ENCODE results near the gene APP.

APP gene

DNA sequence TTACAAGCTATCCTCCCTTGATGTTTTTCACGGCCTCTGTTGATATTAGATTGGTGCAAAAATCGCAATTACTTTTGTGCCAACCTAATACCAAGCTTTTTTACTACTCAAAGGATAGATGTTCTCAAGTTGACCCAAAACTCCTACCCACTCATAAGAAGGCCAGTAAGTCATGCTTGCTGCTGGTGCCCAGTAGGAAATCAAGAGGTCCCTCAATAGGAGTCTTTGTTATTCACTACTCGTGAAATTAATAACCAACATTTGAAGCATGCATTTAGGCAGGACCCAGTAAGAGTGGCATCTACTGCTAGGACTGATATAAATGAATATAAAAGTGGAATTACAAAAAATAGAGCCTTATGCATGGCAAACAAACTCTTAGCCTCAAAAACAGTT lies 52.6 kb downstream of the APP start:
- no peak overlapping the region for H3K9ac ChIP-seq (ENCODE audit: low read length)
- TF ChIP-seq, protein P1, sequence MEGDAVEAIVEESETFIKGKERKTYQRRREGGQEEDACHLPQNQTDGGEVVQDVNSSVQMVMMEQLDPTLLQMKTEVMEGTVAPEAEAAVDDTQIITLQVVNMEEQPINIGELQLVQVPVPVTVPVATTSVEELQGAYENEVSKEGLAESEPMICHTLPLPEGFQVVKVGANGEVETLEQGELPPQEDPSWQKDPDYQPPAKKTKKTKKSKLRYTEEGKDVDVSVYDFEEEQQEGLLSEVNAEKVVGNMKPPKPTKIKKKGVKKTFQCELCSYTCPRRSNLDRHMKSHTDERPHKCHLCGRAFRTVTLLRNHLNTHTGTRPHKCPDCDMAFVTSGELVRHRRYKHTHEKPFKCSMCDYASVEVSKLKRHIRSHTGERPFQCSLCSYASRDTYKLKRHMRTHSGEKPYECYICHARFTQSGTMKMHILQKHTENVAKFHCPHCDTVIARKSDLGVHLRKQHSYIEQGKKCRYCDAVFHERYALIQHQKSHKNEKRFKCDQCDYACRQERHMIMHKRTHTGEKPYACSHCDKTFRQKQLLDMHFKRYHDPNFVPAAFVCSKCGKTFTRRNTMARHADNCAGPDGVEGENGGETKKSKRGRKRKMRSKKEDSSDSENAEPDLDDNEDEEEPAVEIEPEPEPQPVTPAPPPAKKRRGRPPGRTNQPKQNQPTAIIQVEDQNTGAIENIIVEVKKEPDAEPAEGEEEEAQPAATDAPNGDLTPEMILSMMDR (IDR thresholded peaks at IDR 0.05; ENCODE audit: low read depth, low read length): no peak
- no peak overlapping the region for H3K4me2 ChIP-seq (ENCODE audit: low read length)

GRCh38 chr21:26117324-26117971 lies 53.1 kb downstream of the APP start:
- Histone ChIP-seq H3K4me3 (ENCODE audit: low read length) (no peak overlapping the region), H3K27me3 (ENCODE audit: low read depth, low read length) (no peaks in the 10 kb centered on the region), H3K27ac (ENCODE audit: low read length) (no peak overlapping the region), H2AFZ (ENCODE audit: low read depth, low read length) (no peak overlapping the region), H3K4me2 (ENCODE audit: low read length) (no peak overlapping the region), H3K4me1 (ENCODE audit: low read length) (peaks cover 21% of the 10 kb centered on the region), H3K79me2 (ENCODE audit: low read length) (no peaks in the 10 kb centered on the region), H3K36me3 (replicated peaks; ENCODE audit: low read depth, low read length) (no peaks in the 10 kb centered on the region), H3K9me3 (ENCODE audit: insufficient read depth, low read length) (no peaks in the 10 kb centered on the region), H3K9ac (ENCODE audit: low read length) (no peak overlapping the region), H4K20me1 (ENCODE audit: insufficient read depth, low read length) (no peaks in the 10 kb centered on the region)
- TF ChIP-seq EZH2phosphoT487 (IDR thresholded peaks at IDR 0.05; ENCODE audit: low read depth): no peak

More for the DNA sequence above, 52.6 kb downstream of the APP start:
- Histone ChIP-seq H2AFZ (ENCODE audit: low read depth, low read length) (no peak overlapping the region), H3K4me1 (ENCODE audit: low read length) (peaks cover 21% of the 10 kb centered on the region), H4K20me1 (ENCODE audit: insufficient read depth, low read length) (no peaks in the 10 kb centered on the region), H3K4me3 (ENCODE audit: low read length) (no peak overlapping the region), H3K79me2 (ENCODE audit: low read length) (no peaks in the 10 kb centered on the region), H3K27ac (ENCODE audit: low read length) (no peak overlapping the region), H3K36me3 (replicated peaks; ENCODE audit: low read depth, low read length) (no peaks in the 10 kb centered on the region), H3K27me3 (ENCODE audit: low read depth, low read length) (no peaks in the 10 kb centered on the region), H3K9me3 (ENCODE audit: insufficient read depth, low read length) (no peaks in the 10 kb centered on the region)

- no peak overlapping the region for H3K4me3 ChIP-seq (ENCODE audit: low read length)
- no peak for TF ChIP-seq EZH2phosphoT487 (IDR thresholded peaks at IDR 0.05; ENCODE audit: low read depth)
- TF ChIP-seq, protein P1 (IDR thresholded peaks at IDR 0.05; ENCODE audit: low read depth, low read length): no peak
- no peak overlapping the region for H3K27ac ChIP-seq (ENCODE audit: low read length)
- H2AFZ ChIP-seq (ENCODE audit: low read depth, low read length): no peak overlapping the region
- no peak overlapping the region for H3K4me2 ChIP-seq (ENCODE audit: low read length)
- no peaks in the 10 kb centered on the region for H3K9me3 ChIP-seq (ENCODE audit: insufficient read depth, low read length)
- no peaks in the 10 kb centered on the region for H3K36me3 ChIP-seq (replicated peaks; ENCODE audit: low read depth, low read length)
- H3K4me1 ChIP-seq (ENCODE audit: low read length): peaks cover 21% of the 10 kb centered on the region
- no peak overlapping the region for H3K9ac ChIP-seq (ENCODE audit: low read length)
- H3K79me2 ChIP-seq (ENCODE audit: low read length): no peaks in the 10 kb centered on the region
- no peaks in the 10 kb centered on the region for H4K20me1 ChIP-seq (ENCODE audit: insufficient read depth, low read length)
- H3K27me3 ChIP-seq (ENCODE audit: low read depth, low read length): no peaks in the 10 kb centered on the region
Observed at GRCh38 chr21:26116456-26117011, 54.0 kb downstream of the APP start.

GRCh38 chr21:26115899-26116298 lies 54.7 kb downstream of the APP start:
- TF ChIP-seq EZH2phosphoT487 (IDR thresholded peaks at IDR 0.05; ENCODE audit: low read depth): no peak
- TF ChIP-seq, protein P1 (IDR thresholded peaks at IDR 0.05; ENCODE audit: low read depth, low read length): no peak
- no peak overlapping the region for H3K27ac ChIP-seq (ENCODE audit: low read length)
- no peaks in the 10 kb centered on the region for H3K27me3 ChIP-seq (ENCODE audit: low read depth, low read length)
- no peak overlapping the region for H3K4me3 ChIP-seq (ENCODE audit: low read length)
- peaks cover 21% of the 10 kb centered on the region for H3K4me1 ChIP-seq (ENCODE audit: low read length)
- no peak overlapping the region for H2AFZ ChIP-seq (ENCODE audit: low read depth, low read length)
- no peaks in the 10 kb centered on the region for H3K9me3 ChIP-seq (ENCODE audit: insufficient read depth, low read length)
- no peaks in the 10 kb centered on the region for H3K36me3 ChIP-seq (replicated peaks; ENCODE audit: low read depth, low read length)
- no peak overlapping the region for H3K4me2 ChIP-seq (ENCODE audit: low read length)
- no peak overlapping the region for H3K9ac ChIP-seq (ENCODE audit: low read length)
- no peaks in the 10 kb centered on the region for H3K79me2 ChIP-seq (ENCODE audit: low read length)
- H4K20me1 ChIP-seq (ENCODE audit: insufficient read depth, low read length): no peaks in the 10 kb centered on the region

Data from OCI-LY3 (cell line).